Large intestine (tissue), 1 donor: Measurements from ENCODE around the gene KPTN. TPM values are rescaled to one million over a fixed set of nuclear protein-coding genes. Genes with fewer than 3 reads are reported as not detected.

Source experiments
- polyA plus RNA-seq: library from polyadenylated mRNA; unstranded; fragments of 120-200 nt; gene quantifications from one replicate; pipeline ENCODE4 v1.2.1, GENCODE V29; 2013

KPTN gene
- polyA plus RNA-seq, 1 donor = 9.4 TPM

Other genes with a start within 250 kb of the KPTN start
- 23.2 TPM for gene CCDC9, start 227.7 kb downstream of the KPTN start, polyA plus RNA-seq
- 9.2 TPM for gene INAFM1, start 209.3 kb downstream of the KPTN start, polyA plus RNA-seq
- 2.0 TPM for gene C5AR1, start 174.4 kb downstream of the KPTN start, polyA plus RNA-seq
- gene C5AR2, start 152.0 kb downstream of the KPTN start, polyA plus RNA-seq = 0.25 TPM
- 13.6 TPM for gene DHX34, start 134.9 kb downstream of the KPTN start, polyA plus RNA-seq
- gene MEIS3, start 64.7 kb downstream of the KPTN start, polyA plus RNA-seq = 19.7 TPM
- 0.54 TPM for gene SLC8A2, start 12.3 kb downstream of the KPTN start, polyA plus RNA-seq
- 87.9 TPM for gene NAPA, start 30.8 kb upstream of the KPTN start, polyA plus RNA-seq
- gene ZNF541, start 88.9 kb upstream of the KPTN start, polyA plus RNA-seq = 0.19 TPM
- 11.9 TPM for gene BICRA, start 124.9 kb upstream of the KPTN start, polyA plus RNA-seq
- gene EHD2, start 229.2 kb upstream of the KPTN start, polyA plus RNA-seq = 31.4 TPM